Umbilical cord (tissue), 2 donors: ENCODE results near the gene RAPGEF5. TPM values are rescaled to one million over a fixed set of nuclear protein-coding genes. Genes with fewer than 3 reads are reported as not detected.

Experiments used
- DNase-seq: peaks from one replicate; pipeline ENCODE4 v3.0.0-alpha.2; 2015; ENCODE audit warnings: low spot score
- total RNA-seq: library from RNA; depleted of rRNA; stranded (reverse); fragments of >200 nt; gene quantifications from one replicate; pipeline ENCODE4 v1.2.3, GENCODE V29; 2014; ENCODE audit warnings: low replicate concordance; ENCODE audit not compliant: insufficient read depth

RAPGEF5 gene
- total RNA-seq, 1 donor from 2014 or later = 131 TPM

DNA sequence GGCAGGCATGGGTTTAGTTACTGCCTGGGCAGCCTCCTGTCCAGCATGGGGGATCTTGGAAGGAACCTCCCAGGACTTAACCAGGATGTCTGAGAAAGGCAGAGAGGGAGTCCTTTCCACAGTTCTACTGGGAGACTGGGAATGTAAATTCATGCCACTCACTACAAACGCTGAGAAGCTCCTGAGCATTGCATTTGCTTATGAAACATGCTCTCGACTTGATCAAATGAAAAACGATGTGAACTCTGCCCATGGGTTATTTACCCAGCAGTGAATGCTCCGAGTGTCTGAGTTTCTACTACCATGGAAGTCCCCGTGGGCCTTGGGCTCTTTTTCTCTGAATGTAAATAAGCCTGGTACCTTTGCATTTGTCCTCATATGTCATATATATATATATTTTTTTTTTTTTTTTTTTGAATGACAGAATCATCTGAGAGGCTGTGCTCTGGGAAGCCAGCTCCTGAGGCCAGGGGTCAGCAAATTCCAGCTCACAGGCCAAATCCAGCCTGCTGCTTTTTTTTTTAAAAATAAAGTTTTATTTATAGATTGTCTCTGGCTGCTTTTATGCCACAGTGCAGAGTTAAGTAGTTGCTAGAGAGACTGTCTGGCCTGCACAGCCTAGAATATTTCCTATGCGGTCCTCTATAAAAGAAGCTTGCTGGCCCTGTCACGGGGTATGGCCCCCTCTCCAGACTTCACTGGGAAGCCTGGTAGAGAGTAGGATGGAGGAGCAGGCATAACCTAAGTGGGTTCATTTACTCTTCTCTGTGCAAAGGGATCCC is 21.4 kb upstream of the RAPGEF5 start:
- DNase-seq = no peak

DNA sequence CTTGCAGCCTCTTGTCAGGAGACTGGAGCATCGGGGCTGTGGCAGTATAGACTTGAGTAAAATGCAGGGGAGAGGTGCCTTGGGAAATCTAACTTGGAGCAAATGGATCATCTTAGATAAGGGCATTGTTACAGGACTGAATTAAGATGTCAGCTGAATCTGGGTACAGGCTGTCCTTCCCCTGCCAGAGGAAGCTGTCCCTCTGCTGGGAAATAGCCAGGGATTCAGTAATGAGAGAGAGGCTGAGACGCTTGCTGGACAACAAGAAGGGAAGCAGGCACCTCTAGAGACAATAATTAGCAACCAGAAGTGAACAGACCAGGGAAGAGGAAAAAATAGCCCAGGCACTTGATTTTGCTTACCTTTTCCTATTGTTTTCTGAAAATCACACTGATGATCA is 20.7 kb upstream of the RAPGEF5 start:
- DNase-seq = no peak

DNA sequence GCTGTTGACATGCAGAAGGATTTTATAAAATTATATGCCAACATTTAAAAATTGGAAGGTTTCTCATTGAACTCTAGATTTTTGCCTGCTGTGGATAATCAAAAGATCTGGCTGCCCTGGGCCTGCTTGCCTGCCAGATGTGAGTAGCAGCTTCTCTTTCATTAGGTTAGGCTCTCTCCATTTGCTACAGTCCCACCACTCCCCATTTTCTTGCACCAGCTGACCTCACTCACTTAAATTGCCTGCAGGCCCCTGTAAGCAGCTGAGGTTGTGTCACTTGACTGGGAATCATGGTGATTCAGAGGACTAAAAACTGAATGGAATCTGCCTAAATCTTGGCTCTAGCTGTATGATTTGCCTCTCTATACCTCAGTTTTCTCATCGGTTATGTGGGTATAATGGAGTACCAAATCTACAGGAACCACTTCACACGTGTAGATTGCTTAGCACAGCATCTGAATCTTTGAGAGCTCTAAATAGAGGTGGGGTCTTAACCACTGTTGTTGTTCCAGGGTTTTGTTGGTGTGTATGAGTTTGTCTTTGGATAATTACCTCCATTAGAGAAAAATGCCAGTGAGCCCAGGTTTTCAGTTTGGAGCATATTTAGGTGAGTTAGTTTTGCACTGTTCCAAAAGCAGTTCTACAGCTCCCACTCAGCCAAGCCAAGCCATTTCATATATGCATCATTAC is 18.6 kb upstream of the RAPGEF5 start:
- no peak for DNase-seq

DNA sequence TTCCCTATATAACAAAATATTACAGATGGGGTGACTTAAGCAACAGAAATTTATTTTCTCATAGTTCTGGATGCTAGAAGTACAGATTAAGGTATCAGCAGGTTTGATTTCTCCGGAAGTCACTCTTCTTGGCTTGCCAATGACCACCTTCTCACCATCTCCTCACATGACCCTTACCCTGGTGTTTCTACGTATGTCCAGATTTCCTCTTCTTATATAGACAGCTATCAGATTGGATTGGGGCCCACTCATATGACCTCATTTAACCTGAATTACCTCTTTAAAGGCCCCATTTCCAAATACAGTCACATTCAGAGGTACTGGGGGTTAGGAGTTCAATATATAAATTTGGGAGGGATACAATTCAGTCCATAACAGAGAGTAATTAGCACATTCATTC is 17.0 kb upstream of the RAPGEF5 start:
- DNase-seq = no peak

DNA sequence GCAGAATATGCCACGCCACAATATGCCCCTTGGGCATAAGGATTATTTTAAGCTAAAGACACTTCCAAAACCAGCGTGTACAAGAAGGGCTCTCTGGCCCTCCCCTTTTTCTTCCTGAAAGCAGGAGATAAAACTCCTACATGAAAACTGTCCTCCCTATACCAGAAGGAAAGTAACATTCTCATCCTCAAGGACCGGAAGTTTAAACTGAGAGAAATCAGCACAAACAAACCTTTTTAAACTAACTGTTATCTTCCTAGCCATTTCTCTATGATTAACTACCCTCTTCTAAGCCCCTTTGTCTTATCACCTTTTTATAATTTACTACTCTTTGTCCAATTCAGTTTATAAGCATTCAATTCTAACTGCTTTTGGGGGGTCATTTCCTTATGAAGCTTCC is 16.4 kb upstream of the RAPGEF5 start:
- no peak for DNase-seq

- DNase-seq = peak; percentile 38
Observed at GRCh38 chr7:22372863-22373262, 15.9 kb upstream of the RAPGEF5 start.

- DNase-seq = no peak
Observed at GRCh38 chr7:22371878-22372277, 14.9 kb upstream of the RAPGEF5 start.

DNA sequence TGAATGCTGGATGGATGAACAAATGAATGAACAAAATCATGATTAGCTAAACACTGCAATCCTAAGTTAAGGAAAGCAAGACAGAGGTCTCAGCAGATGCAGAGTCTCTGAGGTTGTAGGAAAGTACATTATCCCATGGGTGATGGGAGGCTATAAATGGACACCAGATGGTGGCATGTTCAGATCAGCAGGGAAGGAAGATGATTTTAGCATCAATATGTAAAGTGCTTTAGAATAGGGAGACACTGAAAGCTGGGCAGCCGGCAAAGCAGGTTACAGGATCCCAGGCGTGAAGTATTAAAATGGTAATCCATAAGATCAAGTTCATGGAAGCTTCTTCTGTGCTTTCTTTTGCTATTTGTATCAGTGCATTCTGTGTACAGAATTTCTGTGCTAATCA is 7.9 kb upstream of the RAPGEF5 start:
- no peak for DNase-seq

DNA sequence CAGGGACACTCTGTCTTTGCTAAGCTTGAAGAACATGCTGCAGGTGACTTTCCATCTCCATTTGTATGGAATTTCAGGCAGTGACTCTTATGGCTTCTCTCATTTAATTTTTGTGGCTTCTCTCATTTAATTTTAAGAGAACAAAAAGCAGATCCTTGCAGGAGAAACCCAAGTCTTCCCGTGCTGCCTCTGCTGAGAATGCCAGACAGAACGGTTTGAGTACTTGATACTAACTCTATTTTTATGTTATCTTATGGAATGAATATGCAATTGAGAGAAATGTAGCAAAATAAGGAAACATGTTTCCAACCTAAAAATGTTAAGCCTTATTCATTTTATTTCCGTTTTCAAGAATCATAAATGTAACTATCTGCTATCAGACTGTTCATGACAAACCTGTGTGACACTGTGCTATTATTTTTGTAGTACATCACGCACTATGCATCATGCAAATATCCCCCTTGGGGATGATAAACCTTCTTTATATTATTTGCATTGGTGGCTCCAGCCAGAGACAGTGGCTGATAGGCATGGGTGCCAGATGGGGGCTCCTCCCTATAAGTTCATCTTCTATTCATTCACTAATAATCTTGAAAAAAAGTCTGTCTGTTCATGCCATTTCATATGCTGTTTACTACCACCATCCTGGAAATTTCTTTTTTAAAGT is 6.9 kb upstream of the RAPGEF5 start:
- DNase-seq = no peak

- no peak for DNase-seq
Observed at GRCh38 chr7:22361795-22362194, 4.8 kb upstream of the RAPGEF5 start.

DNA sequence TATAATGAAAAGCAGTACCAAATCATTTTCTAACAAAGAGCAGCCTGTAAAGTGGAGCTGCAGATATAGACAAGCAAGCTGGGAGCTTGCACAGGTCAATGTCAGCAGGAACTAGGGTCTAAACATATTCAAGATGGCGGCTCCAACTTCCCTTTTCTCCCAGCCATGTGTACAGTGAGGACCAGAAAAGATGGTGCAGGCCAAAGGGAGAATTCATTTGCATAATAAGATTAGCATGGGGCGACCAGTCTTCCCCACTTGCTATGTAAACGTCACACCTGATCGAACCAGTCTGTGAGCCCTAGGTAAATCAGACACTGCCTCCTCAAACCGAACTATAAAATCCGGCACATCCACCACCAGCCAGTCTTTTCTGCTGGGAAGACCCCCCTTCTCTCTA is 4.4 kb upstream of the RAPGEF5 start:
- no peak for DNase-seq

DNA sequence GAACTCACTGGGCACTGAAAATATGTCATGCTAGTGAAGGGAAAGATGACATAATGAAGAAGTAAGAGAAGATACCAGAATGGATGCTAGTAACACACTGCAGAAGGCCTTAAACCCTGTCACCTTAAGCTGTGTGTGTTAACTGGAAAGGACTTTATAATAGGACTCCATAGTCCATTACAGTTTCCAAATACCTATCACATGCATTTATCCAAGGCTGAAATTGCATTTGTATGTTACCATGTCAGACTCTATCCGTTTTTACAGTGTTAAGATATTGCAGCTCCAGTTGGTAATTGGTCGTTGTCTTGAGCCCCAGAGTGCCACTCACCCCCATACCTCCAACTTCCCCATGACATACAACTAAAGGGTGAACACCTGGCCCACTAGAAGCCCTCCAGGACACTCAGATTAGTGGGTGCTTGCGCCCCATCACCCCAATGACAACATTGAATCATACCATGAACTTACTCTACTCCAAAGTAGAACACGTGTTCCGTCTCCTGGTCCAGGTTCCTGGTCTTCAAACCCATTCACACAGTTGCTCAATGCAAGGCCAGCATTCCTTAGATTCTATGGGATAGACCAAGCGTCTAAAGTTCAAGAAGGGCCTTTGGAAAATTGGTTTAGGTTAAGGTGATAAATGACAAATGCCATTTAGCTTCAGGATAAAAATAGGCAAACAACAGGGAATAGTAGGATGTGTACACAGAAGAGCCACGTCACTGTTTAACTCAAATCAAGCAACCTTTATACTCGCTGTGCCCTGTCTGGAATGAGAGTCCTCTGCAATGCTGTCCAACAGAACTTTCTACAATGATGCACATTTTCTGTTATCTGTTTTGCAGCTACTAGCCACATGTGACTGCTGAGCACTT is 2.1 kb upstream of the RAPGEF5 start:
- no peak for DNase-seq

DNA sequence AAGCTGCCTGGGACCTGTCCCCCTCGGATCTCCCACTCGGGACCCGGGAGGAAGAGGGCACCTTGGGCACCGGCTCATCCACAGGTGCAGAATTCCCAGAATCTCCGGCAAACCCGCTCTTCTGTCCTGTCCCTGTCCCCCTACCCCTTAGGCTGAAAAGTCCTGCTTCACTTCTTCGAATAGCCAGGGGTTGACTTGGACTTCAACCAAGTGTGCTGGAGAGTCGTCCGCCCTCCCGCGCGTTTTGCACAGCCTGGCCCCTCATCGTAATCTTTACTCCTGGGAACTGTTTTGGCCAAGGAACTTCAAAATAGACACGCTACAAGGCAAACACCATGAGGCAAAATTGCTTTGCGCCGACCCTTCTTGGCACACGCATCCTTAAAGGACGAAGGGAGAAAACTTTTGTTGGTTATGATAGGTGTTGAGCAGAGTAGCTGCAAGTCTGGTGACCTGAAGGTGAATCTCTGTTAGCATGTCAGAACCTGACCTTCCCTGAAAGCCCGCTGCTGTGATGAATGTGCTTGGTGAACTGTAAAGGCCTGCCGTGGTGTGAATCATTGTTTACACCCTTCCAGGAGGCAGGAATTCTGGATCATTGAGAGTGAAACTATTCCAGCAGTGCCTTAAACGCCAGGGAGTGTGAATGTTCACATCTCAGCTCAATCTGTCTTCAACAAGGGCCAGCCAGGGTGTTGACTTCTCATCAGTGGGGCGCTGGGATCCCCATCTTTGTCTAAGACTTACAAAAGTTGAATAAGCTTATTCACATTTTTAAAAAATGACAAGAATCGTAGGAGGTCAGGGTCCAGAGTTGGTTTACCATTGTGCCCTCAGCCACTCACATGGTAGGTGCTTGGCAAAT is 589 bp upstream of the RAPGEF5 start:
- peak; percentile 10 for DNase-seq

DNA sequence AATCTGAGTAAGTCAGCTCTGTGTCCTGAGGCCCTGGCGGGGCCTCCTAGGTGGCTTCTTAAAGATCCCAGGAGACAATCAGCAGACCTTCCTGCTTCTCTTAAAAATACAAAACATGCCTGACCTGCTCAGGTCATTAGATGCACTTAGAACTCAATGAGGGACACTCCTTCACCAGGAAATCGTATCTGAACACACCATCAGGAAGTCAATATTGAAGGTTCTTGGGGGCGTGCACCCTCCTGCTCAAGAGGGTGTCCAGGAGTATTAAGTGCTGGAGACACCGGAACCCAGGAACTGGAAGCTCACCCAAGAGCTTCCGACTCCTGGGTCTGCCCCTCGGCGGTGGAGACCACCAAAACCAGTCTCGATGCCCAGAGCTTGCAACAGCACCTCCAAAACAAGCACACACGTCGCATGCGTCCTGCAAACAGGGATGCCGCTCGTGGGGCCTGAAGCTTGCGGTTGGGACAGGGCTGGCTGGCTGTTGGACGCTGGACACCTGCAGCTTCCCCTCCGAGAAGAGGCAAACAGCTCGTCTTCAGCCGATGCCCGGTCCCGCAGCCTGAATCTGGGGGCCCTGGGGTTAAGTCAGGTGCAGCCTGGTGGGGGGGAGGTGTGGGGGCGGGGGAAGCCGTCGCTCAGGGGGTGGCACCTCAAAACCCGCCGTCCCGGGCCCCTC is 803 bp downstream of the RAPGEF5 start:
- no peak for DNase-seq

- no peak for DNase-seq
Observed at GRCh38 chr7:22355620-22356009, 1.3 kb downstream of the RAPGEF5 start.

GRCh38 chr7:22354462-22354861 is 2.5 kb downstream of the RAPGEF5 start:
- DNase-seq = no peak

DNA sequence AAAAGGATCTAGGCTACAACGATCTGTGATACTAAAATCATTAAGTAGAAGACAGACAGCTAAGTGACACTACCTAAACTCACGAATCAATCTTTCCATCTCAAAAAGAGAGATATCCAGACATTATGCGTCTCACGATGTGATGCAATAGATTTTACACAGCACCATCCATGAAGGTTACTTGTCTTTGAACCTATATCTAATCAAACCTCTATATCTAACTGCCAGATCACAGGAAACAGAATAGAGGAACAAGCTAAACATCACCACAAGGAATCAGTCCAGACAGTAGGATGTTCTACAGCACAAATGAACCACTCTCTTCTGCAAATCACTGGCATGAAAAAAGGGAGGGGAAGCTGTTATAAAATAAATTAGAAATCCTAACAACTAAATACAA is 4.1 kb downstream of the RAPGEF5 start:
- no peak for DNase-seq

DNA sequence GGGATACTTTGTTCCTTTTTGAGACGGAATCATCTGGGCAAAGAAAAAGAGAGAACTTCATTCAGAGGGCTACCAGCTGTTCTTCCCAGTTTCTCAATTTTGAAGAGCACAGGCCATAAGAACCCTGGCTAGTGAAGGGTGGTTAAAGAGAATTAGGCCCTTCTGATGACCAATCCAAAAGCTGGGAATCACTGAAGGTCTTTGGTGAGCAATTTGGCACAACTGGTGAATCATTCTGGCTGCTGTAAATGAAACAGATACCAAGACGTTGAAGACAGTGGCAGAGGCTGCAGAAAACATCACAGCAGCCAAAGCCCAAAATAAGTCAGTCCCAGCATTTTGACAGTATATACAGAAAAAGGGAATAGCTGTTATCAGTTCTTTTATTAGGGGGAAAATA is 5.1 kb downstream of the RAPGEF5 start:
- no peak for DNase-seq

DNA sequence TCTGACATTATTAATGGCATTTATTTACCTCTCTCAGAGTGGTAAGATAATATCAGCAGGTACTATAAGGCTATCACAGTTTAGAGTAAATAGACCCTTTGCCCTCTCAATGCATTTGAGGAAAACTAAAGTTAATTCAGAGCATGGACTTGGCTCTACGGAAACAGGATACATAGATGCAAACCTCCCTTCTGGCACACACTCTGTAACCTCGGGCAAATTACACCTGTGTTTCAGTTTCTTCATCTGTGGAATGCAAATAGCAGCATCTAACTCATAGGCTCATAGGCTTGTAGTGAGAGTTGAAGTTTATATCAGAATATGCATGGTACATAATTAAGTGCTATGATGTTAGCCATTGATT is 5.6 kb downstream of the RAPGEF5 start:
- no peak for DNase-seq
